Fibroblast of mammary gland (primary cell): Measurements from ENCODE around the gene FAM13A.

Source experiments
- DNase-seq: peaks from one replicate; pipeline ENCODE4 v3.0.0-alpha.2; 2010; ENCODE audit warnings: low read depth
- H3K4me3 ChIP-seq: 2 replicates; pipeline ENCODE4 v1.5.1; 2011; ENCODE audit warnings: low read depth, mild to moderate bottlenecking, low read length, moderate library complexity; ENCODE audit not compliant: control insufficient read depth
- TF ChIP-seq, protein P1 (sequence below): conservative IDR thresholded peaks from 2 replicates; pipeline ENCODE4 v1.5.1; 2011; ENCODE audit warnings: low read depth, low read length, inconsistent platforms; ENCODE audit not compliant: control insufficient read depth, insufficient read depth

Gene FAM13A

DNA sequence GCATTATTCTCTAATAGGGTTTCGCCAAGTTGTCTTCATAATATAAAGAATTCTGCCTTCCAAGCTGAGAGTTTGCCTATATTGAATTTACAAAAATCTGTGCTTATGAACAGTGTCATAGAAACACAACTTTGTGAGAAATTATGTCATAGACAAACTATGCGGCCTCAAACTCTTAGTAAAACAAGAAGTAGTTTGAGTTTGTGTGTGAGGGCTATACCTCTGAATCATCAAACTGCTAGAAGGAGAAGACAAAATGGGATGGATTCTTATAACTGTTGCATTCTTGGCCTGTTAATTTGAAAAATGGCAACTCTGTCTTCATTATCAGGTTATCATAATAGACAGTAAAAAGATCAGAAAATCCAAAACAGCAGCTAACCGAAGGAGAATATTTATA, 313.3 kb downstream of the FAM13A start:
- DNase-seq: peak; percentile 41
- no peak overlapping the region for H3K4me3 ChIP-seq
- TF ChIP-seq, protein P1, sequence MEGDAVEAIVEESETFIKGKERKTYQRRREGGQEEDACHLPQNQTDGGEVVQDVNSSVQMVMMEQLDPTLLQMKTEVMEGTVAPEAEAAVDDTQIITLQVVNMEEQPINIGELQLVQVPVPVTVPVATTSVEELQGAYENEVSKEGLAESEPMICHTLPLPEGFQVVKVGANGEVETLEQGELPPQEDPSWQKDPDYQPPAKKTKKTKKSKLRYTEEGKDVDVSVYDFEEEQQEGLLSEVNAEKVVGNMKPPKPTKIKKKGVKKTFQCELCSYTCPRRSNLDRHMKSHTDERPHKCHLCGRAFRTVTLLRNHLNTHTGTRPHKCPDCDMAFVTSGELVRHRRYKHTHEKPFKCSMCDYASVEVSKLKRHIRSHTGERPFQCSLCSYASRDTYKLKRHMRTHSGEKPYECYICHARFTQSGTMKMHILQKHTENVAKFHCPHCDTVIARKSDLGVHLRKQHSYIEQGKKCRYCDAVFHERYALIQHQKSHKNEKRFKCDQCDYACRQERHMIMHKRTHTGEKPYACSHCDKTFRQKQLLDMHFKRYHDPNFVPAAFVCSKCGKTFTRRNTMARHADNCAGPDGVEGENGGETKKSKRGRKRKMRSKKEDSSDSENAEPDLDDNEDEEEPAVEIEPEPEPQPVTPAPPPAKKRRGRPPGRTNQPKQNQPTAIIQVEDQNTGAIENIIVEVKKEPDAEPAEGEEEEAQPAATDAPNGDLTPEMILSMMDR: no peak

DNA sequence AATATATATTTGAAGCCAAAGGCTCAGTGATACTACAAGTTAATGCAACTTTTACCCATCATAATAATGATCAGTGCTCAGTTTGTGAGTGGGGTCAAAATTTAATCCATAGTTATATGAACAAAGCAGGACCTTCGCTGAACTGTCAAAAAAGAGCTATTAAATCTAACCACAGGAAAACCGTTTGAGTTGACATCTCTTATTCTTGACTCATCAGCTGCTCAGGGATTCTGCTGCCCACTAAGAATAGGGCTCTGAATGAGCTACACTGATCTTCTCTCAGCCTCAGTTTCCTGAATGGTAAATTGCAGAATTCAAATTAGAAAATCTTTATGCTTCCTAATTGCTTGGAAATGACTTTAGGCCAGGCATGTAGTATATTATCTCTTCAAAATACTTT, 314.4 kb downstream of the FAM13A start:
- no peak overlapping the region for H3K4me3 ChIP-seq
- TF ChIP-seq, protein P1: no peak
- no peak for DNase-seq

DNA sequence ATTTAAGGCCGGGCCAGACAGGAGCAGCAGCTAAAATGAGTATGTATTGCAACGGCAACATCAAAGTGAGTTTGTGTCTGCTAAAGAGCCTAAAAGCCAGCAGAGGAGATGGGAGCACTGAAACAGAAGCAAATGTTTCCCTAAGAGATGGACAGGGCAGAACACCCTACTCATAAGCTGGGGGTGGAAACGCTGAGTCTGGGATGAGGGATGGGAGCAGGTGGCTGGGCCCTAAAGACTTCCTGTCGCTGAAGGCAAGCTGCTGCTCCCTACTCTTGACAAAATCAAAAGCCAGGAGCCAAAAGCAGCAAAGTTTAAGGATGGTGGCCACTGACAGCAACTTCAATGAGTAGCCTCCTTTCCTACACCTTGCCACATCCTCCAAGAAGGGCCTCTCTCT, 318.8 kb downstream of the FAM13A start:
- no peak for DNase-seq
- no peak overlapping the region for H3K4me3 ChIP-seq
- TF ChIP-seq, protein P1: no peak

DNA sequence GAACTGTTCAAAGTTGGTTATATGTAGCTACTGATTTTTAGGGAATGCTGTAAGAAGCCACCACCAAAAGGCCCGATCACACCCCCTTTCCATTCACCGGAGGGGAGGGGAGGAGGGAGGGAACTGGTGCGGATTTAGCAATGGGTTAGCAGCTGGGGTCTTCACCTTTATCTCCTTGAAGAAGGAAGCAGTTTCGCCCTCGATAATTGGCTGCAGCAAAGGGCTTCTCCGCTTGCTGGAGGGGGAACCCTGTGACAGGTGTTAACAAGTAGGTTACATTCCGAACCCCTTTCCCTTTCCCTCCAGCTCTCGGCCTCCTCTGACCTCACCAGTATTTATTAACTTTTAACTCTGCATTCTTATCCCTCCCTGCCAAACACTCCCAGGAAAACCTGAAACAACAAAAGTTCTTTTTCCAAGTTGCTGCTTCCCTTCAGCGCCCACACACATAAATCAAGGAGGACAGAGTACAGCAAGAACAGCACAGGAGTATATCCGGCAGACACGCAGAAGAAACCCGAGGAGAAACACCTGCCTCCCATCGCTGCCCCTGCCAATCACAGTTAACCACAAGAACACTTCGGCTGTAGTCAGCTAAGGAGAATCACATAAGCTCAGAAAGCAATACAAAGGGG, 319.6 kb downstream of the FAM13A start:
- peak; percentile 43 for DNase-seq
- H3K4me3 ChIP-seq: no peak overlapping the region
- TF ChIP-seq, protein P1: no peak

DNA sequence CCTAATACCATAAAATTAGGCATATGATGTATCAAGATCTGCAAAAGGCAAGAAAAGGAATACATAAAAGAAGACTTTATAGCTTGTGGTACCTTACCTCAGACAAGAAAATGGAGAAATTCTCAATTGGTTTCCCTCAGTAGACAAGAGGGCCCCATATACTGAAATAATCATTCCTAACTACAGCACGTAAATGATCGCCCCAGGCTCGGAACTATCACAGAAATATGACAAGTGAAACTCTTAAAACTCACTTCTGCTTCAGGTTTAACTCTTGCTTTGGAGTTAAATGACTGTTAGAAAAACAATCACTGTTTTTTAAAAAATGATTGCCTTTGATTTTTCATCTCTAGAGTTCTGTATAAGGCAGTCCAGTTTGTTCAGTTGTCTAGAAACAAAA, 320.7 kb downstream of the FAM13A start:
- DNase-seq: no peak
- H3K4me3 ChIP-seq: no peak overlapping the region
- TF ChIP-seq, protein P1: no peak

DNA sequence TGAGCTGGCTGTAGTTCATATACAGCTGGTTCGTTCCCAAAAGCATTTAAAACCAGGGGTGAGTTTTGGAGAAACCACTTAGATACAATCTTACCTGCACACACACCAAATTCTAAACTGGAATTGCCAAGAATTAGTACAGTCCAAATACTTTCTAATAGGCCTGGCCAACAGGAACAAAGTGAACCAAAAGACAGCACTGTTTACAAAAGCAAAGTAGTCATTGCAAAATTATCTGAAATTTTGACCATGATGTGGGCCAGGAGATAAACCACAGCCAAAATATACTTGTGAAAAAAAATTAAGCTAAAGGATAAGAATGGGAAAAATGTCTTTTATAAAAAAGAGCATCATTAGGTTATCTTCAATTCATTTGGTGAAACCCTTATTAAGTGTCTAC, 321.4 kb downstream of the FAM13A start:
- TF ChIP-seq, protein P1: no peak
- DNase-seq: no peak
- no peak overlapping the region for H3K4me3 ChIP-seq
